ENCODE results near the gene HSPB6.

DNA sequence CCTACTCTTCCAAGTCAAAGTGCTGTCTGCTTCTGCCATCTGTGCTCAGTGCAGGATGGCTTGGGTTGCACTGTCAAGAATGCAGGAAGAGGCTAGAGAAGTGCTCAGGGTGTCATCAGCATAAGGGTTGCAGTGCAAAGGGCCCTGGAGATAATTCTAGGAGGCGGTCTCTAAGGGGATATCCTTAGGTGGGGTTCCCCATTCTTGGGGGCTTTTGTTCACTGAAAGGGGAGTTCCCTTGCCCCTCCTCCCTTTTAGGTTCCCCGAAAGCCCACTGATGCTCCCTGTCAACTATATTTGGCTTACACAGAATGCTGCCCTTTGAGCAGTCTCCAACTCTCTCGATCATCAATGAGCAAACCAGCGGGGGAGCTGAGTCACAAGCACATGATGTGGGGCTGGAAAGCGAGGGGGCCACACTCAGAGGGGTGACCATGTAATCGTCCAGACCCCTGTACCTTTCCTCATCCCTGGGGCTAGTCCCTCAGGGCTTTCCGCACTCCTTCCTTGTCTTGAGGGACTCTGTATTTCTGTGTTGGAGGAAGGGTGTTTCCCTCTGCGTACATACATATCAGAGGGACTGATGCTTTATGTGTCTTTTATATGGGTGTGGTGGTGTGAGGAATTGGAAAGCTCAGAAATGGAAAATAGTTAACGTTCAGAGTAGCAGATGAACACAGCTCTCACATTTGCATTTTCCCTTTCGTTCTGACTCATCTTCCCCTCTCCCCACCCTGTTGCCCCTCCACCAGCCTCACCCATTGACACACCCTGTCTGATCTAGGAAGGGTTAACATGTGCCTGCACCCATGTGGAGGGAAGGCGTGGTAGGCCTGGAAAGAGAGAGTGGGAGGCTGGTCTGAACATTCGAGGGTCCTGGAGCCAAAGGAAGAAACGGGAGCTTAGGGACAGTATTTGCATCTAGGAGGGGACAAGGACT, 45.8 kb downstream of the HSPB6 start:
- TF ChIP-seq, protein P1, sequence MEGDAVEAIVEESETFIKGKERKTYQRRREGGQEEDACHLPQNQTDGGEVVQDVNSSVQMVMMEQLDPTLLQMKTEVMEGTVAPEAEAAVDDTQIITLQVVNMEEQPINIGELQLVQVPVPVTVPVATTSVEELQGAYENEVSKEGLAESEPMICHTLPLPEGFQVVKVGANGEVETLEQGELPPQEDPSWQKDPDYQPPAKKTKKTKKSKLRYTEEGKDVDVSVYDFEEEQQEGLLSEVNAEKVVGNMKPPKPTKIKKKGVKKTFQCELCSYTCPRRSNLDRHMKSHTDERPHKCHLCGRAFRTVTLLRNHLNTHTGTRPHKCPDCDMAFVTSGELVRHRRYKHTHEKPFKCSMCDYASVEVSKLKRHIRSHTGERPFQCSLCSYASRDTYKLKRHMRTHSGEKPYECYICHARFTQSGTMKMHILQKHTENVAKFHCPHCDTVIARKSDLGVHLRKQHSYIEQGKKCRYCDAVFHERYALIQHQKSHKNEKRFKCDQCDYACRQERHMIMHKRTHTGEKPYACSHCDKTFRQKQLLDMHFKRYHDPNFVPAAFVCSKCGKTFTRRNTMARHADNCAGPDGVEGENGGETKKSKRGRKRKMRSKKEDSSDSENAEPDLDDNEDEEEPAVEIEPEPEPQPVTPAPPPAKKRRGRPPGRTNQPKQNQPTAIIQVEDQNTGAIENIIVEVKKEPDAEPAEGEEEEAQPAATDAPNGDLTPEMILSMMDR (IDR thresholded peaks at IDR 0.05; ENCODE audit: insufficient read depth, low read length, poor library complexity, severe bottlenecking): no peak
- TF ChIP-seq EZH2phosphoT487 (conservative IDR thresholded peaks at IDR 0.05; ENCODE audit: low read length): no peak

All from SU-DHL-6 (cell line).